C4-2B (cell line): ENCODE results near the gene CHST13.

Experiments used
- H3K27ac ChIP-seq: fragments of 450-650 bp; 2 replicates; pipeline ENCODE4 v1.5.1; 2017
- CTCF ChIP-seq: fragments of 450-650 bp; conservative IDR thresholded peaks from 2 replicates; pipeline ENCODE4 v1.5.1; 2017; ENCODE audit warnings: mild to moderate bottlenecking
- ZFX ChIP-seq: fragments of 450-650 bp; IDR thresholded peaks from 2 replicates; pipeline ENCODE4 v1.6.1; 2017

CHST13 gene

DNA sequence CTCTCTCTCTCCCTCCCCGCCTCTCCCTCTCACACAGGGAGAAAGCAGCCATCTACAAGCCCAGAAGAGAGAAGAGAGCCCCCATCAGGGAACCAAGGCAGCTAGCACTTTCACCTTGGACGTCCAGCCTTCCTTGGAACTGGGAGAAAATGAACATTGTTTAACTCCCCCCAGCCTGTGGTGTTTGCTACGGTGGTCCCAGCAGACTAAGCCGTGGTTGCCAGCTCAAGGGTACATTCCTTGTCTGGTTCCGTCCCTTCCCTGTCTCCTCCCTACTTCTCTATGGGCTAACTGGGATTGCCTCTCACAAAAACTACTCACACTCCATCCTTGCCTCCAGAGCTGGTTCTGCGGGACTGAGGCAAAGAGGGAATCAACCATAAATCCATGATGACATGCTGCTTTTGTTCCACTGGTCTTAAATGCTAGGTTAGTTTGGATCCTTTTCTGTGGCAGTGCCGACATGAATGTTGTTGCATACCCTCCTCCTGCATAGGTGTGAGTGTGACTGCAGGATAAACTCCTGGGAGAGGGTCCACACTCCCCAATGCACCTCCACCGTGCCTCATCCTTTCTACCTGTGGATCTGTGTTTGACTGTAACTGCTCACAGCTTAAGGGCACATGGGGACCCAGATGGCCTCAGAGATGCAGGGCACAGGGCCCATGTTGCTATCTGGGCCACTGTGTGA, 22.7 kb downstream of the CHST13 start:
- no peak for TF ChIP-seq ZFX
- TF ChIP-seq CTCF, result no peak
- H3K27ac ChIP-seq, result no peak overlapping the region

DNA sequence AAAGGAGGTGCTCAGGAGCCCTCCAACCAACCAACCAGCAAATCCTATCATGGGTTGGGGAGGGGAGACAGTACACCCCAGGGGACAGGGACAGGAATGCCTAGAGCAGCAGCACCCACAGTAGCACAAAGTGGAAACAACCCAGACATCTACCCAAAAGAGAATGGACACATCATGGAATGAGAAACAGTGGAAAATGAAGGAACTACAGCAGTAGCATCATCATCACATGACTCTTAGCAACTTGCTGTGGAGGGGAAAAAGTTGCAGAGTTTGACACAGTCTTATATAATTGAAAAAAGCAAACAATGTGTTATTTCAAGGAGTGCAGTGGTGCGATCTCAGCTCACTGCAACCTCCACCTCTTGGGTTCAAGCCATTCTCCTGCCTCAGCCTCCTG, 23.8 kb downstream of the CHST13 start:
- H3K27ac ChIP-seq, result no peak overlapping the region
- no peak for TF ChIP-seq CTCF
- no peak for TF ChIP-seq ZFX

GRCh38 chr3:126548556-126549466, 24.9 kb downstream of the CHST13 start:
- no peak overlapping the region for H3K27ac ChIP-seq
- TF ChIP-seq ZFX (no peak), CTCF (no peak)

- no peak overlapping the region for H3K27ac ChIP-seq
- TF ChIP-seq ZFX (no peak), CTCF (no peak)
Measured at GRCh38 chr3:126549861-126550487, 26.0 kb downstream of the CHST13 start.

DNA sequence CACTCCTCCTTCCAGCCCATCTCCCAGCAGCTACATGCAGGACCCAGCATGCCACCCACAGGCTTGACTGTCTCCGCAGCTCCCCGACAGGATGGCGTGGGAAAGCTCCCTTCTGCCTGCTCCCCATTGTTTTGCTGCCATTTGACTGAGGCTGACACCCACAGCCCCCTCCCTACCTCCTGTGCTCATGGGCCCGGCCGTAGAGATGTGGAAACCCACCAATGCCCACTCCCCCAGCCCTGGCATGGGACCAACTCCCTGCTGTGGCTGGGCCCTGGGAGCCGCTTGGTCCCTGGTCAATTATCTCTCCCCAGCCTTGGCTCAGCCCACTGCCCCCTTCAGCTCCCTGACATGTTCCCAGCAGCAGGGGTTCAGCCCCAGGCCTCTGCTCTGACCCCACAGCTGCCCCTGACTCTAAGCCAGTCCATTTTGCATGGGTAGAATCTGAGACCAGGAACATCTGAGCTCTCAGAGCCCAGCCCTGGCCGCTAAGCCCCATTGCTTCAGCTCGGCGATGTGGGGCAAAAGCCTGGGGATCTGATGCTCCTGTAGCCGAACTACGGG, 26.6 kb downstream of the CHST13 start:
- no peak overlapping the region for H3K27ac ChIP-seq
- TF ChIP-seq CTCF (no peak), ZFX (no peak)

- TF ChIP-seq ZFX (no peak), CTCF (no peak)
- H3K27ac ChIP-seq, result no peak overlapping the region
Measured at GRCh38 chr3:126551121-126551838, 27.3 kb downstream of the CHST13 start.
